Vagina (tissue), 2 donors: ENCODE data around the gene KMT2C. TPM values are rescaled to one million over a fixed set of nuclear protein-coding genes. Genes with fewer than 3 reads are reported as not detected.

ENCODE experiments used
- DNase-seq, 2 donors: peaks; one replicate each; pipeline ENCODE4 v3.0.0-alpha.2; 2017; ENCODE audit errors: extremely low spot score in 2 of 2
- H3K27ac ChIP-seq: fragments of 200-600 bp; sonication (generic); one replicate; pipeline ENCODE4 v1.5.1; 2019
- H3K27me3 ChIP-seq: fragments of 200-600 bp; sonication (generic); one replicate; pipeline ENCODE4 v1.5.1; 2019
- H3K36me3 ChIP-seq, 2 donors: fragments of 200-600 bp; sonication (generic); one replicate each; pipeline ENCODE4 v1.5.1; 2017 to 2019
- H3K4me1 ChIP-seq: fragments of 200-600 bp; sonication (generic); one replicate; pipeline ENCODE4 v1.5.1; 2019
- H3K4me3 ChIP-seq, 2 donors: fragments of 200-600 bp; sonication (generic); 1 replicate in 1 of 2; 2 replicates in 1 of 2; pipeline ENCODE4 v1.5.1; 2016 to 2019
- H3K9me3 ChIP-seq: fragments of 200-600 bp; sonication (generic); one replicate; pipeline ENCODE4 v1.5.1; 2019
- CTCF ChIP-seq, 3 experiments: fragments of 450-650 bp in 2 of 3; fragments of 200-600 bp in 1 of 3; sonication (generic) in 1 of 3; IDR thresholded peaks; one replicate each; pipeline ENCODE4 v1.5.1; 2017 to 2019; ENCODE audit warnings: antibody characterized with exemption in 3 of 3, mild to moderate bottlenecking in 2 of 3, moderate library complexity in 2 of 3
- POLR2A ChIP-seq, 2 donors: fragments of 450-650 bp; IDR thresholded peaks; one replicate each; pipeline ENCODE4 v1.6.1; 2017; ENCODE audit warnings: antibody characterized with exemption in 2 of 2, mild to moderate bottlenecking in 2 of 2, moderate library complexity in 2 of 2
- POLR2AphosphoS5 ChIP-seq, 2 donors: sonication (generic); formaldehyde crosslinking; IDR thresholded peaks; one replicate each; pipeline ENCODE4 v1.9.0; 2017; ENCODE audit warnings: antibody characterized with exemption in 2 of 2, mild to moderate bottlenecking in 2 of 2, low read depth in 1 of 2; ENCODE audit not compliant: insufficient read depth in 1 of 2
- intact Hi-C: fragments of 100-400 bp; cut with DNase I; formaldehyde crosslinking; loops from one replicate; pipeline ENCODE4 v1.15.1; 2023
- total RNA-seq: library from RNA; depleted of rRNA; stranded (reverse); fragments of >200 nt; gene quantifications from one replicate; pipeline ENCODE4 v1.2.3, GENCODE V29; 2016

KMT2C gene
- total RNA-seq, 1 donor from 2014 or later, result 62.6 TPM

- no peak for TF ChIP-seq POLR2A (IDR thresholded peaks at IDR 0.05)
- no peak for TF ChIP-seq CTCF (IDR thresholded peaks at IDR 0.05)
- intact Hi-C loops, result no loop called here
- no peaks in the 10 kb centered on the region for H3K36me3 ChIP-seq
- H3K27me3 ChIP-seq, result no peaks in the 10 kb centered on the region
- no peaks in the 10 kb centered on the region for H3K9me3 ChIP-seq
- H3K4me3 ChIP-seq, result no peak overlapping the region
- no peak for DNase-seq
- no peak overlapping the region for H3K27ac ChIP-seq
- peaks cover 58% of the 10 kb centered on the region for H3K4me1 ChIP-seq
These were observed 95.6 kb downstream of the KMT2C start for GRCh38 chr7:152340161-152340560.

GRCh38 chr7:152338561-152338960 is 97.2 kb downstream of the KMT2C start:
- Histone ChIP-seq H3K4me3 (no peak overlapping the region), H3K9me3 (no peaks in the 10 kb centered on the region), H3K36me3 (no peaks in the 10 kb centered on the region), H3K27ac (no peak overlapping the region), H3K27me3 (no peaks in the 10 kb centered on the region), H3K4me1 (peaks cover 66% of the 10 kb centered on the region)
- TF ChIP-seq POLR2AphosphoS5 (IDR thresholded peaks at IDR 0.05; ENCODE audit: insufficient read depth in 1 of 2, low read depth in 1 of 2) (no peak), CTCF (IDR thresholded peaks at IDR 0.05) (no peak), POLR2A (IDR thresholded peaks at IDR 0.05) (no peak)
- intact Hi-C loops, result no loop called here
- DNase-seq, result no peak

- H3K36me3 ChIP-seq, result no peaks in the 10 kb centered on the region
- intact Hi-C loops, result no loop called here
- H3K4me1 ChIP-seq, result peaks cover 58% of the 10 kb centered on the region
- H3K9me3 ChIP-seq, result no peaks in the 10 kb centered on the region
- DNase-seq, result no peak
- H3K27ac ChIP-seq, result no peak overlapping the region
- no peaks in the 10 kb centered on the region for H3K27me3 ChIP-seq
- H3K4me3 ChIP-seq, result no peak overlapping the region
- TF ChIP-seq CTCF (IDR thresholded peaks at IDR 0.05) (peak in 2 of 3 experiments; percentile 29 to 33), POLR2A (IDR thresholded peaks at IDR 0.05) (no peak)
These were observed 98.9 kb downstream of the KMT2C start for GRCh38 chr7:152336754-152337368.

- no peaks in the 10 kb centered on the region for H3K9me3 ChIP-seq
- H3K27me3 ChIP-seq, result no peaks in the 10 kb centered on the region
- peak overlapping the region in 1 of 2 donors; percentile 9 for H3K4me3 ChIP-seq
- H3K4me1 ChIP-seq, result peaks cover 53% of the 10 kb centered on the region
- DNase-seq, result no peak
- no peaks in the 10 kb centered on the region for H3K36me3 ChIP-seq
- no peak overlapping the region for H3K27ac ChIP-seq
- TF ChIP-seq POLR2A (IDR thresholded peaks at IDR 0.05) (no peak), POLR2AphosphoS5 (IDR thresholded peaks at IDR 0.05; ENCODE audit: insufficient read depth in 1 of 2, low read depth in 1 of 2) (no peak), CTCF (IDR thresholded peaks at IDR 0.05) (no peak)
- intact Hi-C loops, result no loop called here
These were observed 99.8 kb downstream of the KMT2C start for GRCh38 chr7:152335900-152336571.

GRCh38 chr7:152333134-152333533 is 102.7 kb downstream of the KMT2C start:
- Histone ChIP-seq H3K27me3 (no peaks in the 10 kb centered on the region), H3K4me1 (peaks cover 43% of the 10 kb centered on the region), H3K36me3 (peaks cover 0 to 9% of the 10 kb centered on the region in 2 donors), H3K4me3 (no peak overlapping the region), H3K27ac (no peak overlapping the region), H3K9me3 (no peaks in the 10 kb centered on the region)
- TF ChIP-seq CTCF (IDR thresholded peaks at IDR 0.05) (no peak), POLR2AphosphoS5 (IDR thresholded peaks at IDR 0.05; ENCODE audit: insufficient read depth in 1 of 2, low read depth in 1 of 2) (no peak), POLR2A (IDR thresholded peaks at IDR 0.05) (no peak)
- no peak for DNase-seq
- intact Hi-C loops, result no loop called here
